Osteocyte (in vitro differentiated cells): ENCODE data around the gene GADD45G. TPM values are rescaled to one million over a fixed set of nuclear protein-coding genes. Genes with fewer than 3 reads are reported as not detected.

Experiments
- DNase-seq: peaks from one replicate; pipeline ENCODE4 v3.0.0; 2021; ENCODE audit warnings: mixed read lengths; ENCODE audit not compliant: unreplicated experiment; ENCODE audit errors: extremely low spot score
- H3K27ac Mint-ChIP-seq: one replicate; pipeline ENCODE4 v1.8.0; 2021; ENCODE audit warnings: mild to moderate bottlenecking, mixed read lengths; ENCODE audit not compliant: unreplicated experiment
- H3K27me3 Mint-ChIP-seq: one replicate; pipeline ENCODE4 v1.8.0; 2021; ENCODE audit warnings: mixed read lengths; ENCODE audit not compliant: unreplicated experiment
- H3K36me3 Mint-ChIP-seq: one replicate; pipeline ENCODE4 v1.8.0; 2021; ENCODE audit warnings: mixed read lengths; ENCODE audit not compliant: unreplicated experiment
- H3K4me1 Mint-ChIP-seq: one replicate; pipeline ENCODE4 v1.8.0; 2021; ENCODE audit warnings: mixed read lengths; ENCODE audit not compliant: unreplicated experiment
- H3K4me3 Mint-ChIP-seq: one replicate; pipeline ENCODE4 v1.8.0; 2021; ENCODE audit warnings: mild to moderate bottlenecking, moderate library complexity, mixed read lengths; ENCODE audit not compliant: unreplicated experiment
- H3K9me3 Mint-ChIP-seq: one replicate; pipeline ENCODE4 v1.8.0; 2021; ENCODE audit warnings: mixed read lengths; ENCODE audit not compliant: unreplicated experiment
- CTCF ChIP-seq: fragments of 200-600 bp; sonication (generic); IDR thresholded peaks from 2 replicates; pipeline ENCODE4 v1.5.0; 2021; ENCODE audit warnings: antibody characterized with exemption, mild to moderate bottlenecking, moderate library complexity
- total RNA-seq: library from RNA; stranded (reverse); gene quantifications from 2 replicates; pipeline ENCODE4 v1.2.1, GENCODE V29; 2021

The GADD45G gene
- total RNA-seq, 1 donor from 2014 or later = 1.0 TPM

GRCh38 chr9:89619424-89620138 lies 14.8 kb downstream of the GADD45G start:
- Mint-ChIP-seq H3K4me3 (no peak overlapping the region), H3K4me1 (no peaks in the 10 kb centered on the region), H3K36me3 (no peaks in the 10 kb centered on the region), H3K9me3 (no peaks in the 10 kb centered on the region), H3K27ac (no peak overlapping the region), H3K27me3 (peaks cover 14% of the 10 kb centered on the region)
- DNase-seq = no peak
- TF ChIP-seq CTCF = no peak

- Mint-ChIP-seq H3K27ac (no peak overlapping the region), H3K27me3 (peaks cover 16% of the 10 kb centered on the region), H3K4me3 (no peak overlapping the region), H3K36me3 (no peaks in the 10 kb centered on the region), H3K9me3 (no peaks in the 10 kb centered on the region), H3K4me1 (no peaks in the 10 kb centered on the region)
- DNase-seq = no peak
- TF ChIP-seq CTCF = no peak
Measured at GRCh38 chr9:89621031-89621430, 16.2 kb downstream of the GADD45G start.

- no peak overlapping the region for H3K4me3 Mint-ChIP-seq
- no peaks in the 10 kb centered on the region for H3K36me3 Mint-ChIP-seq
- no peaks in the 10 kb centered on the region for H3K4me1 Mint-ChIP-seq
- H3K27me3 Mint-ChIP-seq = peaks cover 16% of the 10 kb centered on the region
- H3K27ac Mint-ChIP-seq = no peak overlapping the region
- TF ChIP-seq CTCF = no peak
- no peak for DNase-seq
- no peaks in the 10 kb centered on the region for H3K9me3 Mint-ChIP-seq
Measured at GRCh38 chr9:89621676-89622075, 16.9 kb downstream of the GADD45G start.

- Mint-ChIP-seq H3K4me1 (no peaks in the 10 kb centered on the region), H3K27ac (no peak overlapping the region), H3K4me3 (no peak overlapping the region), H3K9me3 (no peaks in the 10 kb centered on the region), H3K27me3 (peaks cover 16% of the 10 kb centered on the region), H3K36me3 (no peaks in the 10 kb centered on the region)
- no peak for TF ChIP-seq CTCF
- DNase-seq = no peak
Measured at GRCh38 chr9:89622933-89623861, 18.4 kb downstream of the GADD45G start.

- no peak for DNase-seq
- no peaks in the 10 kb centered on the region for H3K36me3 Mint-ChIP-seq
- peaks cover 16% of the 10 kb centered on the region for H3K27me3 Mint-ChIP-seq
- H3K27ac Mint-ChIP-seq = no peak overlapping the region
- no peak overlapping the region for H3K4me3 Mint-ChIP-seq
- no peak for TF ChIP-seq CTCF
- no peaks in the 10 kb centered on the region for H3K4me1 Mint-ChIP-seq
- no peaks in the 10 kb centered on the region for H3K9me3 Mint-ChIP-seq
Measured at GRCh38 chr9:89623925-89624420, 19.2 kb downstream of the GADD45G start.
